Measurements from ENCODE around the gene OPCML. TPM values are rescaled to one million over a fixed set of nuclear protein-coding genes. Genes with fewer than 3 reads are reported as not detected.

Gene OPCML
- total and polyA plus RNA-seq, 2 experiments from 2014 or later = 1.2 to 4.4 TPM

GRCh38 chr11:132907651-132908413 is 624.5 kb downstream of the OPCML start (continued):
- TF ChIP-seq ZNF462 (CRISPR knock-in tag; IDR thresholded peaks at IDR 0.05) (no peak), STAT1 (IDR thresholded peaks at IDR 0.05; ENCODE audit: unreplicated experiment) (no peak), POLR2AphosphoS5 (IDR thresholded peaks at IDR 0.05; ENCODE audit: low read depth) (no peak), ZNF331 (CRISPR knock-in tag; IDR thresholded peaks at IDR 0.05; ENCODE audit: low read depth) (no peak), CREB1 (CRISPR knock-in tag; IDR thresholded peaks at IDR 0.05; ENCODE audit: low read depth) (no peak), ETS1 (IDR thresholded peaks at IDR 0.05) (no peak), EZH2 (IDR thresholded peaks at IDR 0.05; ENCODE audit: low read depth, unreplicated experiment) (no peak), CTCF (conservative IDR thresholded peaks at IDR 0.05; ENCODE audit: low read depth in 2 of 2) (no peak), ZNF114 (CRISPR knock-in tag; IDR thresholded peaks at IDR 0.05) (no peak), JUNB (IDR thresholded peaks at IDR 0.05; ENCODE audit: unreplicated experiment) (no peak)

All from GM23338 (cell line).